Sigmoid colon (tissue), 7 donors: ENCODE data around the gene SSBP3. TPM values are rescaled to one million over a fixed set of nuclear protein-coding genes. Genes with fewer than 3 reads are reported as not detected.
A peak's percentile ranks its signal among the peaks of the same experiment; 100 is the strongest.

Experiments
- DNase-seq: peaks from one replicate; pipeline ENCODE4 v3.0.0-alpha.2; 2019
- H3K27ac ChIP-seq, 4 donors: fragments of 200-600 bp; sonication (generic); one replicate each; pipeline ENCODE4 v1.5.1; 2016 to 2019; ENCODE audit warnings: mild to moderate bottlenecking in 1 of 4
- H3K27me3 ChIP-seq, 3 donors: fragments of 200-600 bp; sonication (generic); one replicate each; pipeline ENCODE4 v1.5.1; 2019; ENCODE audit warnings: mild to moderate bottlenecking in 1 of 3
- H3K36me3 ChIP-seq, 4 donors: fragments of 200-600 bp; sonication (generic); one replicate each; pipeline ENCODE4 v1.5.1; 2016 to 2019
- H3K4me1 ChIP-seq, 4 donors: fragments of 200-600 bp; sonication (generic); one replicate each; pipeline ENCODE4 v1.5.1; 2017 to 2019
- H3K4me3 ChIP-seq, 4 donors: fragments of 200-600 bp; sonication (generic); one replicate each; pipeline ENCODE4 v1.5.1; 2017 to 2019; ENCODE audit warnings: mild to moderate bottlenecking in 2 of 4, moderate library complexity in 1 of 4
- H3K9me3 ChIP-seq, 4 donors: fragments of 200-600 bp in 3 of 4; sonication (generic) in 3 of 4; one replicate each; pipeline versions ENCODE4 v1.5.1 to v1.6.1; 2013 to 2019
- EP300 ChIP-seq, 4 donors: sonication (generic); formaldehyde crosslinking; IDR thresholded peaks; one replicate each; pipeline ENCODE4 v1.6.1; 2017; ENCODE audit warnings: antibody characterized with exemption in 4 of 4
- POLR2A ChIP-seq, 2 donors: fragments of 450-650 bp; IDR thresholded peaks; one replicate each; pipeline ENCODE4 v1.6.1; 2016; ENCODE audit warnings: antibody characterized with exemption in 2 of 2, mild to moderate bottlenecking in 2 of 2, moderate library complexity in 2 of 2
- POLR2AphosphoS5 ChIP-seq, 4 donors: sonication (generic); formaldehyde crosslinking; IDR thresholded peaks; one replicate each; pipeline ENCODE4 v1.6.1; 2017; ENCODE audit warnings: antibody characterized with exemption in 4 of 4
- WGBS, 2 donors: extraction: QIAGEN DNeasy Blood & Tissue Kit; methylation state at CpG; one replicate each; pipeline ENCODE4 v1.1.7; 2013; 5-methylcytosine and 5-hydroxymethylcytosine counted together
- intact Hi-C: fragments of 100-400 bp; cut with DNase I; formaldehyde crosslinking; loops from one replicate; pipeline ENCODE4 v1.15.1; 2023
- polyA plus RNA-seq, 3 donors: library from polyadenylated mRNA; stranded (reverse); fragments of 200-250 nt; gene quantifications; one replicate each; pipeline ENCODE4 v1.2.3, GENCODE V29; 2013
- total RNA-seq, 4 donors: library from RNA; depleted of rRNA; stranded (reverse); fragments of >200 nt; gene quantifications; one replicate each; pipeline ENCODE4 v1.1.0, GENCODE V29; 2016
- TF ChIP-seq, protein P1 (sequence below), 4 experiments: fragments of 450-650 bp in 3 of 4; fragments of 200-600 bp in 1 of 4; IDR thresholded peaks; one replicate each; pipeline ENCODE4 v1.5.1; 2016 to 2019; ENCODE audit warnings: antibody characterized with exemption in 4 of 4, mild to moderate bottlenecking in 3 of 4, moderate library complexity in 2 of 4
- donor health status: healthy with polysubstance abuse.
- donor health status: Bipolar disorder and iron deficiency.
- donor health status: healthy.

SSBP3 gene
- total and polyA plus RNA-seq, 7 donors = 27.4 to 62.5 (median 38.5) TPM

DNA sequence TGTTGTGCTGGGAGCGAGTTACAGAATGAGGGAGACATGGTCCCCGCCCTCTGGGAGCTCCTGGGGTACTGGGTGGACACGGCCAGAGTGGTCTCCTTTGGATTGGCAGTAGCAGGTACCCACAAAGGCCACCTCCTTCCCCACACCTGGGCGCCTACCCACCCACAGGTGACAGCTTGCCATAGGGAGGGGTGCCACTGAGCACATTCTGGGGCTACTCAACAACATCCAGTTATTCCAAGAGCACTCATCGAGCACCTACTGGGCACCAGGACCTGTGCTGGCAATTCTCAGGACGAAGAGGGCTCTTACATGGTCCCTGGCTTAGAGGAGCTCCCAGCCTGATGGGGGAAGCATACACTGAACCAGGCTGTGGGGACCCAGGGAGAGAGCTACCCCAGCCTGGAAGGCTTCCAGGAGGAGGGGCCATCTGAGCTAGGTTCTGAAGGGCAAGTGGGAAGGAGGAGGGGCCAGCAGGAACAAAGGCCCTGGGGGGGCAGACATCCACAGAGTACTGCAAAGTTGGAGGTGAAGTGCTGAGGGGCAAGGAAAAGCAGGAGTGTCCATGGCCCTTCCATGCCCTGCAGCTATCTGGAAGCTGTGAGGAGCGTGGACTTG lies 184.2 kb downstream of the SSBP3 start:
- peaks cover 4 to 32% (median 11%) of the 10 kb centered on the region in 4 donors for H3K36me3 ChIP-seq

DNA sequence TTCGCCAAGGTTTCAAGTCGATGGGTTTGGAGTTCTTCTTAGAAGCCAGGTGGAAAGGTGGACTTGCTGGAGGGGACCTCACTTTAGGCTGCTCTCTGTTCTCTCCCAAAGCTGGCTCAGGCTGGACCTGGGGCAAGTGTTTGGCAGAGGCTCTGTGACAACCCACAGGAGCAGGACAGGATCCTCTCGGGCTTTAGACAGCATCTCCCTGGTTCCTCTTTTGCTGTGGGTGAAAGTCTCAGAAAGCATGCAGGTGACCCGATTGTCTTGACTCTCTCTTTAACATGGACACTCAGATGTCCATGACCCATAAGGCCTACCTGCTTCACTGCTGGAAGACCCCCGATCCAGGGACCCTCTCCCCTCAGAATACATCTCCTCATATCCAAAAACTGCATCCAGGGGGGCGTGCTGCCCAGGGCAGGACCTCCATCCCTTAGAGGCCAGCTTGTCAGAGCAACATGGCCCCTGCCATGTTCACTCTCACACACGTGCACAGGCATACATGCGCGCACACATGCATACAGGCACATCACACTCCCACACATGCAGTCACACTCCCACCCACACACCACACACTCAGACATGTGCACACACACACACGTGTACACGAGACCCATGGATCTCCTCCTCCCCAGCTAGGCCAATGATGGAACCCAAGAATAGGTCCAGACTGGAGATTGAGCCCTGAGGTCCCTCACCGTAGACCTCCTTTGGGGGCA lies 184.9 kb downstream of the SSBP3 start:
- intact Hi-C loops = no loop called here
- H3K27ac ChIP-seq = peak overlapping the region in 3 of 4 donors; percentile 57 to 68 (median 61)
- 90 to 91% methylated on average over 12 of the region's 12 CpGs for WGBS, 2 donors

More for the DNA sequence above, 184.2 kb downstream of the SSBP3 start:
- Histone ChIP-seq H3K9me3 (no peaks in the 10 kb centered on the region), H3K4me1 (peaks cover 0 to 31% (median 30%) of the 10 kb centered on the region in 4 donors), H3K27me3 (no peaks in the 10 kb centered on the region), H3K4me3 (no peak overlapping the region), H3K27ac (no peak overlapping the region)
- no peak for TF ChIP-seq EP300 (IDR thresholded peaks at IDR 0.05)
- TF ChIP-seq, protein P1, sequence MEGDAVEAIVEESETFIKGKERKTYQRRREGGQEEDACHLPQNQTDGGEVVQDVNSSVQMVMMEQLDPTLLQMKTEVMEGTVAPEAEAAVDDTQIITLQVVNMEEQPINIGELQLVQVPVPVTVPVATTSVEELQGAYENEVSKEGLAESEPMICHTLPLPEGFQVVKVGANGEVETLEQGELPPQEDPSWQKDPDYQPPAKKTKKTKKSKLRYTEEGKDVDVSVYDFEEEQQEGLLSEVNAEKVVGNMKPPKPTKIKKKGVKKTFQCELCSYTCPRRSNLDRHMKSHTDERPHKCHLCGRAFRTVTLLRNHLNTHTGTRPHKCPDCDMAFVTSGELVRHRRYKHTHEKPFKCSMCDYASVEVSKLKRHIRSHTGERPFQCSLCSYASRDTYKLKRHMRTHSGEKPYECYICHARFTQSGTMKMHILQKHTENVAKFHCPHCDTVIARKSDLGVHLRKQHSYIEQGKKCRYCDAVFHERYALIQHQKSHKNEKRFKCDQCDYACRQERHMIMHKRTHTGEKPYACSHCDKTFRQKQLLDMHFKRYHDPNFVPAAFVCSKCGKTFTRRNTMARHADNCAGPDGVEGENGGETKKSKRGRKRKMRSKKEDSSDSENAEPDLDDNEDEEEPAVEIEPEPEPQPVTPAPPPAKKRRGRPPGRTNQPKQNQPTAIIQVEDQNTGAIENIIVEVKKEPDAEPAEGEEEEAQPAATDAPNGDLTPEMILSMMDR (IDR thresholded peaks at IDR 0.05) = no peak
- no peak for TF ChIP-seq POLR2A (IDR thresholded peaks at IDR 0.05)
- no peak for TF ChIP-seq POLR2AphosphoS5 (IDR thresholded peaks at IDR 0.05)
- intact Hi-C loops = no loop called here
- no peak for DNase-seq
- 93 to 95% methylated on average over 7 of the region's 7 CpGs for WGBS, 2 donors

DNA sequence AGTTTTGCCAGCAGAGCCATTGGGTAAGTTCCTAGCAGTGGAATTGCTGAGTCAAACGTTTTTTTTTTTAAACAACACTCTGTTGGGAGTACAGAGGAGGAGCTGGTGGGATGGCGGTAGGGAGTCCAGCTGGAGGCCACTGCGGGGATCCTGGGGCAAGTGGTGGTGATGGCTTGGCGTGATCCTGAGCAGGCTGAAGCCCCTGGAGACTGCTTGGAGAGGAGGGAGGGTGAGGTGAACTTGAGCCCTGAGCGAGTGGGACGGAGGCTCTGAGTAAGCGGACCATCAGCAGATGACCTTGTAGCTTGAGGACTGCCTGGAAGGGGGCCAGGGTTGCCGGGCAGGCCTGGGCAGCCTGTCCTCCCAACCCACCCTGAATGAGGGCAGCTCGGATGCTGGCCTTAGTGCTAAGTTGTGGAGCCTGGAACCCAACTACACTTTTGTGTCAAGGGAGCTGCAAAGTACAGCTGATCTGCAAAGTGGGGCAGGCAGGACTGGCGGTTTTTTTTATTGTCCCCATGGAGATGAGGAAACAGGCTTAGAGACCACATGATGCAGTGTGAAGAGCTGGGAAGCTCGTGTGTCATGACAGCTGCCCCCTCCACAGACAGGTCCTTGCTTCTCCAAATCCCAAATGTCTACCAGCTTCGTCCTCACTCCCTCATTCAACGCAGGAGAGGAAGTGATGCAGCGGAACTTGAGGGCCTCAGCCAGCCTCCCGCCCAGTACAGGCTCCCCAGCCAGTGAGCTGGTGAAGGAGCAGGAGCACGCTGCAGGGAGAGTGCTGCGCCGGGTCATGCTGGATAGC lies 186.0 kb downstream of the SSBP3 start:
- DNase-seq = peak; percentile 73
- intact Hi-C loops = no loop called here
- Histone ChIP-seq H3K4me1 (peaks cover 0 to 31% (median 29%) of the 10 kb centered on the region in 4 donors), H3K9me3 (no peaks in the 10 kb centered on the region), H3K27me3 (no peaks in the 10 kb centered on the region), H3K36me3 (peaks cover 22 to 37% (median 26%) of the 10 kb centered on the region in 4 donors), H3K4me3 (no peak overlapping the region), H3K27ac (peak overlapping the region; percentile 57 to 68 (median 62))
- TF ChIP-seq EP300 (IDR thresholded peaks at IDR 0.05) = no peak
- WGBS, 2 donors = 57 to 69% methylated on average over 18 of the region's 18 CpGs

More for the DNA sequence above, 184.9 kb downstream of the SSBP3 start:
- peaks cover 11 to 37% (median 18%) of the 10 kb centered on the region in 4 donors for H3K36me3 ChIP-seq
- H3K4me3 ChIP-seq = no peak overlapping the region
- TF ChIP-seq POLR2A (IDR thresholded peaks at IDR 0.05) = no peak
- no peak for TF ChIP-seq EP300 (IDR thresholded peaks at IDR 0.05)
- no peak for TF ChIP-seq POLR2AphosphoS5 (IDR thresholded peaks at IDR 0.05)
- TF ChIP-seq, protein P1 (IDR thresholded peaks at IDR 0.05) = no peak
- peaks cover 0 to 31% (median 29%) of the 10 kb centered on the region in 4 donors for H3K4me1 ChIP-seq
- no peaks in the 10 kb centered on the region for H3K27me3 ChIP-seq
- H3K9me3 ChIP-seq = no peaks in the 10 kb centered on the region
- no peak for DNase-seq

DNA sequence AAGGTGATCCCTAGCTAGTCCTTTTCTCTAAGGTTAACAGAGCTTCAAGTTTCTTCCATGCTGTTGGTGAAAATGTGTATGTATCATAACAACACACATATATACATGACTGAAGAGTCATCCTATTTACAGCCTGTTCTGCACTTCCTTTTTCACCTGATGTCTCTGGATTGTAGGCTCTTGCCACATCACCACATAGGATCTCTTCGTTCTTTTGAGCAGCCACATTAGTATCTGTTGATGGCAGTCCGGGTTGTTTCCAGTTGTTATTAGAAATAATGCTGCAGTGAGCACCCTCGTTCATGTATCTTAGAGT lies 186.5 kb downstream of the SSBP3 start:
- H3K27ac ChIP-seq = peak overlapping the region; percentile 57 to 68 (median 62)
- no peak overlapping the region for H3K4me3 ChIP-seq
- H3K27me3 ChIP-seq = no peaks in the 10 kb centered on the region
- H3K4me1 ChIP-seq = peaks cover 0 to 31% (median 29%) of the 10 kb centered on the region in 4 donors
- intact Hi-C loops = no loop called here
- WGBS, 2 donors = 67 to 69% methylated on average over 3 of the region's 3 CpGs
- H3K9me3 ChIP-seq = no peaks in the 10 kb centered on the region
- TF ChIP-seq POLR2A (IDR thresholded peaks at IDR 0.05) (no peak), POLR2AphosphoS5 (IDR thresholded peaks at IDR 0.05) (no peak), EP300 (IDR thresholded peaks at IDR 0.05) (no peak)
- TF ChIP-seq, protein P1 (IDR thresholded peaks at IDR 0.05) = no peak
- no peak for DNase-seq
- H3K36me3 ChIP-seq = peaks cover 28 to 40% (median 31%) of the 10 kb centered on the region in 4 donors
